Astrocyte (in vitro differentiated cells and primary cell): Measurements from ENCODE around the gene RARB. TPM values are rescaled to one million over a fixed set of nuclear protein-coding genes. Genes with fewer than 3 reads are reported as not detected.

ENCODE experiments used
- DNase-seq: peaks from one replicate; pipeline ENCODE4 v3.0.0-alpha.2; 2010; ENCODE audit warnings: low read depth
- FAIRE-seq: peaks from 2 replicates; lab custom pipeline; 2011; peaks lifted over from hg19 to GRCh38; lab: Jason Lieb, UNC
- H2AFZ ChIP-seq: 2 replicates; pipeline ENCODE4 v1.6.0; 2012; ENCODE audit warnings: low read depth, low read length, inconsistent platforms
- H3K27ac ChIP-seq: 2 replicates; pipeline ENCODE4 v1.5.1; 2011; ENCODE audit warnings: low read depth, low read length, inconsistent platforms
- H3K27me3 ChIP-seq: 2 replicates; pipeline ENCODE4 v1.6.0; 2011; ENCODE audit warnings: low read length, inconsistent platforms; ENCODE audit not compliant: insufficient read depth
- H3K36me3 ChIP-seq: 2 replicates; pipeline ENCODE4 v1.5.1; 2011; ENCODE audit warnings: low read length, inconsistent platforms; ENCODE audit not compliant: insufficient read depth
- H3K4me1 ChIP-seq: 2 replicates; pipeline ENCODE4 v1.5.1; 2011; ENCODE audit warnings: low read length, inconsistent platforms; ENCODE audit not compliant: insufficient read depth
- H3K4me2 ChIP-seq: 2 replicates; pipeline ENCODE4 v1.6.0; 2012; ENCODE audit warnings: low read length, inconsistent platforms
- H3K4me3 ChIP-seq: 2 replicates; pipeline ENCODE4 v1.5.1; 2011; ENCODE audit warnings: low read depth, mild to moderate bottlenecking, low read length, inconsistent platforms; ENCODE audit not compliant: insufficient read depth
- H3K79me2 ChIP-seq: 2 replicates; pipeline ENCODE4 v1.6.0; 2012; ENCODE audit warnings: mild to moderate bottlenecking, low read length, inconsistent platforms; ENCODE audit not compliant: insufficient read depth
- H3K9ac ChIP-seq: 2 replicates; pipeline ENCODE4 v1.6.0; 2012; ENCODE audit warnings: mild to moderate bottlenecking, low read length, inconsistent platforms
- H3K9me3 ChIP-seq: 2 replicates; pipeline ENCODE4 v1.5.1; 2012; ENCODE audit warnings: low read depth, mild to moderate bottlenecking, low read length, inconsistent platforms; ENCODE audit not compliant: insufficient read depth
- H4K20me1 ChIP-seq: 2 replicates; pipeline ENCODE4 v1.6.0; 2012; ENCODE audit warnings: low read length, inconsistent platforms; ENCODE audit not compliant: insufficient read depth
- H3K27ac Mint-ChIP-seq: one replicate; pipeline ENCODE4 v1.8.0; 2021; ENCODE audit warnings: mild to moderate bottlenecking, mixed read lengths; ENCODE audit not compliant: unreplicated experiment
- H3K27me3 Mint-ChIP-seq: one replicate; pipeline ENCODE4 v1.8.0; 2021; ENCODE audit warnings: low read depth, mixed read lengths; ENCODE audit not compliant: unreplicated experiment
- H3K36me3 Mint-ChIP-seq: one replicate; pipeline ENCODE4 v1.8.0; 2021; ENCODE audit warnings: low read depth, mixed read lengths; ENCODE audit not compliant: unreplicated experiment
- H3K4me1 Mint-ChIP-seq: one replicate; pipeline ENCODE4 v1.8.0; 2021; ENCODE audit warnings: low read depth, mixed read lengths; ENCODE audit not compliant: unreplicated experiment
- H3K4me3 Mint-ChIP-seq: one replicate; pipeline ENCODE4 v1.8.0; 2021; ENCODE audit warnings: mild to moderate bottlenecking, moderate library complexity, mixed read lengths; ENCODE audit not compliant: unreplicated experiment
- H3K9me3 Mint-ChIP-seq: one replicate; pipeline ENCODE4 v1.8.0; 2021; ENCODE audit warnings: mild to moderate bottlenecking, mixed read lengths; ENCODE audit not compliant: unreplicated experiment
- CTCF ChIP-seq: IDR thresholded peaks from 2 replicates; pipeline ENCODE4 v1.5.1; 2011; ENCODE audit warnings: low read depth, mild to moderate bottlenecking, inconsistent platforms, low read length, moderate library complexity; ENCODE audit not compliant: insufficient read depth
- EZH2 ChIP-seq: IDR thresholded peaks from 2 replicates; pipeline ENCODE4 v1.6.1; 2012; ENCODE audit warnings: mild to moderate bottlenecking, low read length, inconsistent platforms; ENCODE audit not compliant: insufficient read depth
- total RNA-seq: library from RNA; stranded (reverse); gene quantifications from 2 replicates; pipeline ENCODE4 v1.2.1, GENCODE V29; 2021

The RARB gene
- total RNA-seq, 1 donor from 2014 or later = 0.27 TPM

DNA sequence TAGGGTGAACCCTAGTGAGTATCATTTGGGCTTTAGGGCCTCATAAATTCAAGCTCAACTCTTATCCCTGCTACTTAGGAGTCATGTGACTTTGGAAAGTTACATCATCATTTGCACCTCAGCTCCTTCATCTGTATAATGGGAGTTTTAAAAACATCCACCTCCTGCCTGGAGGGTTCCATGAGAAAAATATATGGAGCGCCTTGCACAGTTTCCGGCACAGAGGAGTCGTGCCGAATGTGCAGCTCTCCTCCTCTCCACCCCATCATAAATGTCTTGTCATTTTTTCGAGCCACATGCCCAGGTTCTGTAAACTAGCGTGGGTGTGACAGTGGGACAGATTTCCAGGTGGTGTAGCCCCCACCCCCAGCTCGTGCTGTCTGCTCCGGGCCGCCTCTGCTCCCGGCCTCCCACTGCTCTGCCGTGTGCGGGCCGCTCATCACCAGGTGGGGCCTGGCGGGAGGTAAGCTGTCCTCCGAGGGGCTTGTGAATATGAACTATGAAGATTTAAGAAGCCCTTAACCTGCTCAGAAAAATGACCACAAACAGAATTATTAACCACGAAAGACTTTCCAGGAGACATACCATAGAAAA is 146.2 kb downstream of the RARB start:
- Histone ChIP-seq H3K79me2 (peaks cover 12% of the 10 kb centered on the region), H3K9me3 (no peaks in the 10 kb centered on the region), H3K27me3 (no peaks in the 10 kb centered on the region), H4K20me1 (no peaks in the 10 kb centered on the region), H3K4me2 (peak overlapping the region; percentile 72), H3K9ac (peak overlapping the region; percentile 72), H3K36me3 (peaks cover 3% of the 10 kb centered on the region), H2AFZ (no peak overlapping the region), H3K4me1 (peaks cover 22% of the 10 kb centered on the region), H3K27ac (peak overlapping the region; percentile 85), H3K4me3 (no peak overlapping the region)
- H3K4me1 Mint-ChIP-seq = peaks cover 8% of the 10 kb centered on the region
- no peaks in the 10 kb centered on the region for H3K36me3 Mint-ChIP-seq
- H3K27me3 Mint-ChIP-seq = no peaks in the 10 kb centered on the region
- no peak for DNase-seq
- no peak overlapping the region for H3K27ac Mint-ChIP-seq
- TF ChIP-seq EZH2 (no peak), CTCF (no peak)
- no peak overlapping the region for H3K4me3 Mint-ChIP-seq
- H3K9me3 Mint-ChIP-seq = peaks cover 3% of the 10 kb centered on the region
- no peak for FAIRE-seq

GRCh38 chr3:25575001-25575400 is 146.9 kb downstream of the RARB start:
- Histone ChIP-seq H3K27me3 (no peaks in the 10 kb centered on the region), H3K9ac (no peak overlapping the region), H3K4me2 (no peak overlapping the region), H3K9me3 (no peaks in the 10 kb centered on the region), H2AFZ (no peak overlapping the region), H3K4me1 (peaks cover 22% of the 10 kb centered on the region), H3K36me3 (peaks cover 3% of the 10 kb centered on the region), H3K79me2 (peaks cover 16% of the 10 kb centered on the region), H4K20me1 (no peaks in the 10 kb centered on the region), H3K4me3 (no peak overlapping the region), H3K27ac (no peak overlapping the region)
- peaks cover 8% of the 10 kb centered on the region for H3K4me1 Mint-ChIP-seq
- DNase-seq = no peak
- peaks cover 3% of the 10 kb centered on the region for H3K9me3 Mint-ChIP-seq
- FAIRE-seq = no peak
- H3K4me3 Mint-ChIP-seq = no peak overlapping the region
- no peaks in the 10 kb centered on the region for H3K27me3 Mint-ChIP-seq
- H3K27ac Mint-ChIP-seq = no peak overlapping the region
- no peak for TF ChIP-seq CTCF
- no peaks in the 10 kb centered on the region for H3K36me3 Mint-ChIP-seq

- H3K9me3 Mint-ChIP-seq = peaks cover 3% of the 10 kb centered on the region
- no peaks in the 10 kb centered on the region for H3K36me3 Mint-ChIP-seq
- Histone ChIP-seq H3K4me2 (no peak overlapping the region), H3K27ac (no peak overlapping the region), H3K36me3 (peaks cover 5% of the 10 kb centered on the region), H3K4me1 (peaks cover 22% of the 10 kb centered on the region), H3K79me2 (peaks cover 16% of the 10 kb centered on the region), H3K9me3 (no peaks in the 10 kb centered on the region), H3K9ac (no peak overlapping the region), H4K20me1 (no peaks in the 10 kb centered on the region), H3K4me3 (no peak overlapping the region), H2AFZ (no peak overlapping the region), H3K27me3 (no peaks in the 10 kb centered on the region)
- H3K27me3 Mint-ChIP-seq = no peaks in the 10 kb centered on the region
- DNase-seq (no peak), FAIRE-seq (no peak)
- H3K4me1 Mint-ChIP-seq = peaks cover 8% of the 10 kb centered on the region
- TF ChIP-seq CTCF (no peak), EZH2 (no peak)
- H3K27ac Mint-ChIP-seq = no peak overlapping the region
- H3K4me3 Mint-ChIP-seq = no peak overlapping the region
Measured at GRCh38 chr3:25576146-25576545, 148.1 kb downstream of the RARB start.
